NCI-H524 (cell line): ENCODE measurements around the gene SS18.

Experiments used
- DNase-seq, 2 experiments: peaks; one replicate each; lab custom pipeline; 2025; lab: John Stamatoyannopoulos, UW

Gene SS18

GRCh38 chr18:26002375-26002910 lies 88.0 kb downstream of the SS18 start:
- no peak for DNase-seq

- no peak for DNase-seq
These were observed 92.0 kb downstream of the SS18 start for GRCh38 chr18:25998461-25998860.

GRCh38 chr18:25992566-25992965 lies 97.8 kb downstream of the SS18 start:
- DNase-seq = no peak

- no peak for DNase-seq
These were observed 99.9 kb downstream of the SS18 start for GRCh38 chr18:25990473-25990872.

GRCh38 chr18:25985707-25986394 lies 104.6 kb downstream of the SS18 start:
- no peak for DNase-seq

- no peak for DNase-seq
These were observed 106.7 kb downstream of the SS18 start for GRCh38 chr18:25983730-25984129.

- no peak for DNase-seq
These were observed 107.5 kb downstream of the SS18 start for GRCh38 chr18:25982961-25983360.

- no peak for DNase-seq
These were observed 108.3 kb downstream of the SS18 start for GRCh38 chr18:25982153-25982552.

- DNase-seq = no peak
These were observed 110.9 kb downstream of the SS18 start for GRCh38 chr18:25979369-25980040.

- DNase-seq = no peak
These were observed 113.9 kb downstream of the SS18 start for GRCh38 chr18:25976554-25976953.

- no peak for DNase-seq
These were observed 115.8 kb downstream of the SS18 start for GRCh38 chr18:25974630-25975077.
